K562 (cell line): ENCODE data around the gene CPA4. TPM values are rescaled to one million over a fixed set of nuclear protein-coding genes. Genes with fewer than 3 reads are reported as not detected.

Experiments used
- ATAC-seq: fragments of 200-7000 bp; cut with Tn5 transposase; 3 replicates; pipeline ENCODE4 v1.9.1; 2020; ENCODE audit warnings: moderate library complexity
- BruUV-seq: library from RNA; stranded (reverse); fragments of 400-500 nt; replicated peaks from 2 replicates; lab custom pipeline; 2021; lab: Mats Ljungman, UMichigan
- CTCF ChIA-PET: fragments of 300-600 bp; formaldehyde crosslinking; extraction: SDS; loops from one replicate; lab custom pipeline; 2021; ENCODE audit warnings: low intra/inter-chr PET ratio; lab: Yijun Ruan, JAX
- POLR2A ChIA-PET: fragments of 300-600, 350-650 bp; sonication (Branson Sonifier 250); formaldehyde crosslinking; extraction: SDS; loops from one replicate; lab custom pipeline; 2021; ENCODE audit warnings: antibody characterized with exemption, inconsistent platforms; lab: Yijun Ruan, JAX
- DNase-seq, 4 experiments: peaks; one replicate each; pipeline versions ENCODE4 v3.0.0 to v3.0.0-alpha.2; 2011 to 2018; ENCODE audit warnings: low spot score in 3 of 4, mixed read lengths in 3 of 4; ENCODE audit errors: extremely low read depth in 1 of 4
- FAIRE-seq: peaks from 2 replicates; lab custom pipeline; 2011; peaks lifted over from hg19 to GRCh38; lab: Jason Lieb, UNC
- H2AFZ ChIP-seq: 2 replicates; pipeline ENCODE4 v1.6.0; 2011; ENCODE audit warnings: low read depth, low read length, control low read depth, inconsistent platforms
- H3K27ac ChIP-seq: fragments of 200-600 bp; 3 replicates; pipeline ENCODE4 v1.8.0; 2011; ENCODE audit warnings: low read depth, mild to moderate bottlenecking, control low read depth, inconsistent platforms, low read length, moderate library complexity, mixed read lengths; ENCODE audit errors: extremely low read depth
- H3K27me3 ChIP-seq, 2 experiments: fragments of 300-600 bp in 1 of 2; 2 replicates in 1 of 2; 3 replicates in 1 of 2; pipeline versions ENCODE4 v1.6.0 to v1.8.0; 2011; ENCODE audit warnings: inconsistent platforms in 2 of 2, low read length in 2 of 2, mild to moderate bottlenecking in 1 of 2, mixed read lengths in 1 of 2, moderate library complexity in 1 of 2; ENCODE audit not compliant: control insufficient read depth in 2 of 2, insufficient read depth in 2 of 2
- H3K36me3 ChIP-seq: fragments of 300-600 bp; 3 replicates; pipeline ENCODE4 v1.8.0; 2011; ENCODE audit warnings: mild to moderate bottlenecking, low read length, inconsistent platforms; ENCODE audit not compliant: control insufficient read depth, insufficient read depth
- H3K4me1 ChIP-seq, 2 experiments: fragments of 200-600 bp in 1 of 2; replicated peaks in 1 of 2; 2 replicates in 1 of 2; 3 replicates in 1 of 2; pipeline versions ENCODE4 v1.5.1 to v1.8.0; 2011; ENCODE audit warnings: inconsistent platforms in 2 of 2, low read length in 2 of 2, mild to moderate bottlenecking in 1 of 2, mixed read lengths in 1 of 2, moderate library complexity in 1 of 2; ENCODE audit not compliant: control insufficient read depth in 2 of 2, insufficient read depth in 2 of 2
- H3K4me2 ChIP-seq: 2 replicates; pipeline ENCODE4 v1.6.1; 2011; ENCODE audit warnings: low read length, control low read depth, inconsistent platforms, mixed read lengths; ENCODE audit not compliant: insufficient read depth
- H3K4me3 ChIP-seq: fragments of 200-600 bp; sonication (generic), shearing (Covaris generic); 2 replicates; pipeline ENCODE4 v1.5.1; 2016; ENCODE audit warnings: control low read depth, inconsistent platforms
- H3K79me2 ChIP-seq: fragments of 200-600 bp; 3 replicates; pipeline ENCODE4 v1.8.0; 2011; ENCODE audit warnings: low read length, inconsistent platforms; ENCODE audit not compliant: control insufficient read depth, insufficient read depth
- H3K9ac ChIP-seq, 2 experiments: 2 replicates each; pipeline versions ENCODE4 v1.6.0 to v1.6.1; 2011; ENCODE audit warnings: low read depth in 2 of 2, low read length in 2 of 2, control low read depth in 1 of 2, inconsistent platforms in 1 of 2, mild to moderate bottlenecking in 1 of 2, mixed read lengths in 1 of 2; ENCODE audit not compliant: insufficient read depth in 1 of 2
- H3K9me1 ChIP-seq: one replicate; pipeline ENCODE4 v1.6.0; 2011; ENCODE audit warnings: inconsistent platforms, mild to moderate bottlenecking, low read length, moderate library complexity; ENCODE audit not compliant: control insufficient read depth, insufficient read depth
- H3K9me3 ChIP-seq: replicated peaks from 2 replicates; pipeline ENCODE4 v1.5.1; 2011; ENCODE audit warnings: low read depth, low read length, inconsistent platforms; ENCODE audit not compliant: control insufficient read depth, insufficient read depth
- H4K20me1 ChIP-seq: replicated peaks from 2 replicates; pipeline ENCODE4 v1.6.1; 2011; ENCODE audit warnings: low read length, inconsistent platforms, mixed read lengths; ENCODE audit not compliant: control insufficient read depth, insufficient read depth
- CBX5 ChIP-seq: IDR thresholded peaks from 2 replicates; pipeline ENCODE4 v1.6.1; 2014; ENCODE audit warnings: low read depth, borderline replicate concordance
- CEBPG ChIP-seq, 3 experiments: fragments of 200-800 bp in 1 of 3; sonication (Bioruptor generic) in 1 of 3; sonication (generic) in 1 of 3; formaldehyde crosslinking in 1 of 3; IDR thresholded peaks in 2 of 3; conservative IDR thresholded peaks in 1 of 3; 2 replicates each; pipeline versions ENCODE4 v1.6.1 to v1.8.0; 2016 to 2022; ENCODE audit warnings: missing compliant biosample characterization in 2 of 3, missing genetic modification characterization in 2 of 3, mild to moderate bottlenecking in 1 of 3, missing genetic modification reagents in 1 of 3
- DACH1 ChIP-seq: fragments of 450-650 bp; IDR thresholded peaks from 2 replicates; pipeline ENCODE4 v1.6.1; 2018; ENCODE audit not compliant: partially characterized antibody
- HDAC2 ChIP-seq: fragments of 450-650 bp; IDR thresholded peaks from 2 replicates; pipeline ENCODE4 v1.6.1; 2016; ENCODE audit warnings: mild to moderate bottlenecking
- MEIS2 ChIP-seq: fragments of 450-650 bp; IDR thresholded peaks from 2 replicates; pipeline ENCODE4 v1.6.1; 2014; ENCODE audit warnings: mild to moderate bottlenecking; ENCODE audit not compliant: partially characterized antibody
- MYBL2 ChIP-seq, 2 experiments: fragments of 450-650 bp in 1 of 2; sonication (generic) in 1 of 2; formaldehyde crosslinking in 1 of 2; IDR thresholded peaks; 2 replicates each; pipeline versions ENCODE4 v1.6.1 to v1.8.1; 2017 to 2022; ENCODE audit warnings: borderline replicate concordance in 1 of 2, inconsistent platforms in 1 of 2, low read depth in 1 of 2, mild to moderate bottlenecking in 1 of 2, missing genetic modification reagents in 1 of 2, moderate library complexity in 1 of 2
- MYC ChIP-seq, 2 experiments: fragments of 250-450 bp in 1 of 2; sonication (Bioruptor Pico) in 1 of 2; IDR thresholded peaks; 2 replicates each; pipeline versions ENCODE4 v1.5.1 to v1.6.1; 2012 to 2021; ENCODE audit warnings: low read depth in 2 of 2, borderline replicate concordance in 1 of 2, improper control_type of control experiment in 1 of 2, low read length in 1 of 2, mild to moderate bottlenecking in 1 of 2, moderate library complexity in 1 of 2
- NFIC ChIP-seq: fragments of 450-650 bp; IDR thresholded peaks from 2 replicates; pipeline ENCODE4 v1.6.1; 2017; ENCODE audit warnings: mild to moderate bottlenecking, inconsistent platforms
- PHB ChIP-seq: fragments of 250-450 bp; sonication (Bioruptor Pico); IDR thresholded peaks from 2 replicates; pipeline ENCODE4 v1.5.0; 2021
- SIRT6 ChIP-seq: IDR thresholded peaks from one replicate; pipeline ENCODE4 v1.6.1; 2012; ENCODE audit warnings: low read depth, mild to moderate bottlenecking, control low read depth, inconsistent platforms, low read length, moderate library complexity
- SREBF1 ChIP-seq: fragments of 150-350 bp; IDR thresholded peaks from 2 replicates; pipeline ENCODE4 v1.6.1; 2014; ENCODE audit warnings: antibody characterized with exemption, low read depth, low read length, borderline replicate concordance
- ZBTB1 ChIP-seq: sonication (generic); formaldehyde crosslinking; IDR thresholded peaks from 2 replicates; pipeline ENCODE4 v1.8.1; 2023; ENCODE audit warnings: missing genetic modification reagents, low read depth, mild to moderate bottlenecking, borderline replicate concordance
- ZNF57 ChIP-seq: fragments of 450-650 bp; formaldehyde crosslinking; IDR thresholded peaks from 2 replicates; pipeline ENCODE4 v1.4.0; 2020; ENCODE audit warnings: mild to moderate bottlenecking, moderate library complexity
- WGBS: fragments of 100-300 bp; shearing (Covaris generic); methylation state at CpG from one replicate; pipeline ENCODE4 v1.1.6; 2016; ENCODE audit warnings: low coverage, mixed read lengths; ENCODE audit not compliant: insufficient coverage; ENCODE audit errors: missing lambda C conversion rate; 5-methylcytosine and 5-hydroxymethylcytosine counted together
- in situ Hi-C: fragments of 300-500 bp; cut with MboI; formaldehyde crosslinking; loops from 4 replicates; pipeline ENCODE4 v1.15.0; 2018; ENCODE audit warnings: inconsistent platforms, mixed read lengths
- intact Hi-C: fragments of 100-400 bp; cut with micrococcal nuclease; formaldehyde crosslinking; loops from 2 replicates; pipeline ENCODE4 v1.14.2; 2022
- polyA plus RNA-seq, 8 experiments: library from polyadenylated mRNA; depleted of rRNA in 4 of 8; stranded (reverse) in 5 of 8; unstranded in 3 of 8; fragments of >200 nt; fragmentation: Nextera tagmentation in 2 of 8; fragmentation: Illumina TruSeq in 1 of 8; extraction: Ambion mirVana in 2 of 8; extraction: Trizol in 1 of 8; gene quantifications; 2 replicates each; pipeline versions ENCODE4 v1.2.1 to v1.2.3, GENCODE V29; 2011 to 2014; ENCODE audit warnings: inconsistent platforms in 1 of 8, missing spikeins in 1 of 8
- total RNA-seq, 7 experiments: library from RNA; depleted of rRNA in 6 of 7; stranded (reverse); fragments of >200 nt in 6 of 7; fragmentation: Illumina TruSeq in 2 of 7; extraction: Trizol in 2 of 7; gene quantifications; 2 replicates each; pipeline versions ENCODE4 v1.2.1 to v1.2.3, GENCODE V29; 2011 to 2021; ENCODE audit warnings: low replicate concordance in 1 of 7

CPA4 gene
- total and polyA plus RNA-seq, 9 of the 15 experiments (the other 6 are each of a cell fraction or from before 2014, with no cell fraction given) = not detected

DNA sequence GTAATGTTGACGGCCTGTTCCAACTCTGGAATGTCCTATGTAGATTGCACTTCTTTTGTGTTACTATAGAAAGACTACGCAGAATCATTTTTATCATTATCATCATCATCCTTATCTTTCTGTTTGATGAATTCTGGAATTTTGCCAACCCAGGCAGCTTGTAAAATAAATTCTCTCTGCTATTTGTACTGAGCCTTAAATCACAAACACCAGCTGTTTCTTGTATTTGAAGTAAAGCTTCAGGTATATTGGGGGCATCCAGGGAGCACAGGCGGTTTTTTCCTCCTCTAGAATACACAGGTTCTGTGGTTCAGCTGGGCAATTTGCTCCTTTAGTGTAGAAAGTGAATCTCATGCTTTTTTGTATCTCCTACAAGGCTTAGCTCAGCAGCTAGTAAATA, 36.7 kb downstream of the CPA4 start:
- H3K27me3 ChIP-seq = peaks cover 18 to 31% of the 10 kb centered on the region in 2 experiments; a peak in 4 of 5 replicates
- H3K9me1 ChIP-seq = no peaks in the 10 kb centered on the region
- H3K4me3 ChIP-seq = no peak overlapping the region
- H4K20me1 ChIP-seq = no peaks in the 10 kb centered on the region
- H3K27ac ChIP-seq = no peak overlapping the region
- TF ChIP-seq PHB (CRISPR knock-in tag) (no peak), NFIC (peak; percentile 33)
- no peaks in the 10 kb centered on the region for H3K9me3 ChIP-seq
- intact Hi-C loops (no loop called here), in situ Hi-C loops (no loop called here)
- no peak overlapping the region for H3K4me2 ChIP-seq
- no peaks in the 10 kb centered on the region for H3K4me1 ChIP-seq
- 0% methylated on average over 3 of the region's 3 CpGs for WGBS
- no peak for ATAC-seq
- no peak for FAIRE-seq
- no peak for DNase-seq
- ChIA-PET POLR2A (interaction anchor here (0.7 to 1.3 kb wide), 6 partner anchors 9 to 233 kb away, joined by 3 to 4 read pairs (median 3); partner anchors contain the start of gene CPA5), CTCF (no interaction called here)
- no peak overlapping the region for H3K9ac ChIP-seq
- no peaks in the 10 kb centered on the region for H3K36me3 ChIP-seq
- BruUV-seq = no TSS peak
- no peaks in the 10 kb centered on the region for H3K79me2 ChIP-seq
- H2AFZ ChIP-seq = no peak overlapping the region

DNA sequence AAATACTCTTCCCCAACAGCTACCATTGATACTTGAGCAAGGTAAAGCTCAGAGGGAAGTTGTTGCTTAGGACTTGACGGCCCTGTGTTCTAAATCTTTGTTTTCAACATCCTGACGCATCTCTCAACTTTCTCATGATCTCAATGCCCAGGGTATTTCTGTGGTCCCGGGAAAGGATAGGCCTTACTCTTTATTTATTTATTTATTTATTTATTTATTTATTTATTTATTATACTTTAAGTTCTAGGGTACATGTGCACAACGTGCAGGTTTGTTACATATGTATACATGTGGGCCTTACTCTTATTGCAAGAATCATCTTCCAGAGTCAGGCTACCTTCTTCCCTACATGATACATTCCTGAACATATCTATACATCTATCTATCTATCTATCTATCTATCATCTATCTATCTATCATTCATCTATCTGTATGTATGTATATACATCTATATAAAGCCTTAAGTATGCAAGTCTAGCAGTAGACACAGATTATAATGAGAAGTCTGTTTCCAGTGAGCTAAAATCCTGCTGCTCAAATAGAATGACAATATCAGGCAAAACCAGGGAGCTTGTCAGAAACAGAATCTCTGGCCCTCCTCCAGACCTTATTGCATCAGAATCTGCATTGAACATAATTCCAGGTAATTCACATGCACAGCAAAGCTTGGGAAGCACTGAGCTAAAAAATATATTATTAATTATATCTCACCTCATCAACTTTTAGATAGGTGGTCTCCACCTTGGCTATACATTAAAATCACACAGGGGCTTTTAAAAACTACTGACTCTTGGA, 39.5 kb downstream of the CPA4 start:
- no peak overlapping the region for H3K9ac ChIP-seq
- 12% methylated on average over 4 of the region's 4 CpGs for WGBS
- ATAC-seq (no peak), FAIRE-seq (no peak), DNase-seq (no peak)
- CTCF ChIA-PET = no interaction called here
- intact Hi-C loops (no loop called here), in situ Hi-C loops (no loop called here)
- no peaks in the 10 kb centered on the region for H3K36me3 ChIP-seq
- no peak overlapping the region for H3K4me2 ChIP-seq
- H3K79me2 ChIP-seq = no peaks in the 10 kb centered on the region
- no peaks in the 10 kb centered on the region for H3K9me3 ChIP-seq
- no peak overlapping the region for H2AFZ ChIP-seq
- BruUV-seq = no TSS peak
- no peak overlapping the region for H3K4me3 ChIP-seq
- no peaks in the 10 kb centered on the region for H4K20me1 ChIP-seq
- no peak overlapping the region for H3K27ac ChIP-seq
- POLR2A ChIA-PET = interaction anchor here (0.9 to 1.6 kb wide), 2 partner anchors 9 to 60 kb away, joined by 3 read pairs; no protein-coding TSS in a partner anchor
- peaks cover 18 to 41% of the 10 kb centered on the region in 2 experiments; a peak in 4 of 5 replicates for H3K27me3 ChIP-seq
- H3K4me1 ChIP-seq = no peaks in the 10 kb centered on the region
- no peaks in the 10 kb centered on the region for H3K9me1 ChIP-seq
- TF ChIP-seq MEIS2 = no peak
- 0 out of 2 replicates have a peak, but pooled peaks have one; percentile 14 for TF ChIP-seq CEBPG (CRISPR knock-in tag; IDR thresholded peaks at IDR 0.05)
- TF ChIP-seq CEBPG (tag; conservative IDR thresholded peaks at IDR 0.05 in 1 of 2, IDR thresholded peaks at IDR 0.05 in 1 of 2) = peak; percentile 43 to 71; a peak in 3 of 4 replicates
- TF ChIP-seq SIRT6 = no peak
- no peak for TF ChIP-seq ZBTB1 (CRISPR knock-in tag)
- no peak for TF ChIP-seq MYC (IDR thresholded peaks at IDR 0.05; ENCODE audit: low read depth, low read length)
- no peak for TF ChIP-seq MYC (CRISPR knock-in tag; IDR thresholded peaks at IDR 0.05; ENCODE audit: borderline replicate concordance, low read depth)
- no peak for TF ChIP-seq HDAC2
- TF ChIP-seq DACH1 = peak; percentile 79
- TF ChIP-seq SREBF1 = no peak
- no peak for TF ChIP-seq ZNF57 (CRISPR knock-in tag)
- no peak for TF ChIP-seq CBX5
- TF ChIP-seq MYBL2 (IDR thresholded peaks at IDR 0.05; ENCODE audit: low read depth) = no peak
- no peak for TF ChIP-seq MYBL2 (CRISPR knock-in tag; IDR thresholded peaks at IDR 0.05; ENCODE audit: borderline replicate concordance)
